ENCODE results near the gene EEF1AKMT2.

DNA sequence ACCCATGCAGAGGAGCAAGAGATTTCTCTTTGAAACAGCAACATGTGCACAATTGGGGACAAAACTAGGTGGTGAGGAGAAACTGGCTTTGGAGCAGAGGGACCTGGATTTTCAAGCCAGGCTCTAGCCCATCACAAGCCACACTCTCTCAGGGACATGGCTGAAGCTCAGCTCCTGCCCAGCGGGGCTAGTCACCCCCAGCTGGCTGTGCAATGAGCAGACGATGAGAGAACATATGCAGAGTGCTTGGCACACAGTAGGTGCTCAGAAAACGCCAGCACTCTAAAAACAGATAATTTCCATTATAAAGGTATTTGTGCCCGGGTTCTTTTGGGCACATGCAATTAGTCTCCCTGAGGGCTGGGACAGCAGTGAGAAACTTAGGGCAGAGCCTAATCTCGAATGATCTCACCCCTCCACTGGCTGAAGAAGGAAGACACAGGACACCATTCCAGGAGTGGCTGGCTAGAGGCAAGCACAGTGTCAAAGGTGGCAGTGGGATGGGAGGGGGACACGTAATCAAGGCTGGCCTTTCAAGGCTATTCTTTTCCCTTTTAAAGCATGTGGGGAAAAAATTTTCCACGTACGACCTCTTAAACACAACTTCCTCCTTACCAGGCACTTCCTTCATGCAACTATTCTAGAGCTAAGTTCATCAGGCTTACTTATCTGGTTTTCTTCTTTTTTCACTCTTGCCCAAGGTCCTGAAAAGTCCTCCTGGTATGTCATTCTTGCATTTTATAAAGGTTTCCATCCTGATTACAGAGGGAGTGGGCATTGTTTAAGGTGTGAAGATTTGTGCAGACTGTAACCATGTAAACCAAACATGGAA lies 62.6 kb downstream of the EEF1AKMT2 start:
- TF ChIP-seq, protein P1, sequence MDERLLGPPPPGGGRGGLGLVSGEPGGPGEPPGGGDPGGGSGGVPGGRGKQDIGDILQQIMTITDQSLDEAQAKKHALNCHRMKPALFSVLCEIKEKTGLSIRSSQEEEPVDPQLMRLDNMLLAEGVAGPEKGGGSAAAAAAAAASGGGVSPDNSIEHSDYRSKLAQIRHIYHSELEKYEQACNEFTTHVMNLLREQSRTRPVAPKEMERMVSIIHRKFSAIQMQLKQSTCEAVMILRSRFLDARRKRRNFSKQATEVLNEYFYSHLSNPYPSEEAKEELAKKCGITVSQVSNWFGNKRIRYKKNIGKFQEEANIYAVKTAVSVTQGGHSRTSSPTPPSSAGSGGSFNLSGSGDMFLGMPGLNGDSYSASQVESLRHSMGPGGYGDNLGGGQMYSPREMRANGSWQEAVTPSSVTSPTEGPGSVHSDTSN (CRISPR knock-in tag; IDR thresholded peaks at IDR 0.05; ENCODE audit: low read depth) = no peak
- TF ChIP-seq, protein P1 (tag; conservative IDR thresholded peaks at IDR 0.05; ENCODE audit: low read depth) = no peak
- no peak for TF ChIP-seq CHCHD3 (CRISPR knock-in tag; IDR thresholded peaks at IDR 0.05)
- TF ChIP-seq NFYB (IDR thresholded peaks at IDR 0.05; ENCODE audit: extremely low read depth, insufficient read length) = no peak
- no peak for TF ChIP-seq SIRT6 (IDR thresholded peaks at IDR 0.05; ENCODE audit: low read depth, low read length)
- TF ChIP-seq CC2D1A (IDR thresholded peaks at IDR 0.05) = no peak
- TF ChIP-seq NFE2L1 (tag; IDR thresholded peaks at IDR 0.05; ENCODE audit: borderline replicate concordance, low read depth) = no peak
- TF ChIP-seq, protein P2, sequence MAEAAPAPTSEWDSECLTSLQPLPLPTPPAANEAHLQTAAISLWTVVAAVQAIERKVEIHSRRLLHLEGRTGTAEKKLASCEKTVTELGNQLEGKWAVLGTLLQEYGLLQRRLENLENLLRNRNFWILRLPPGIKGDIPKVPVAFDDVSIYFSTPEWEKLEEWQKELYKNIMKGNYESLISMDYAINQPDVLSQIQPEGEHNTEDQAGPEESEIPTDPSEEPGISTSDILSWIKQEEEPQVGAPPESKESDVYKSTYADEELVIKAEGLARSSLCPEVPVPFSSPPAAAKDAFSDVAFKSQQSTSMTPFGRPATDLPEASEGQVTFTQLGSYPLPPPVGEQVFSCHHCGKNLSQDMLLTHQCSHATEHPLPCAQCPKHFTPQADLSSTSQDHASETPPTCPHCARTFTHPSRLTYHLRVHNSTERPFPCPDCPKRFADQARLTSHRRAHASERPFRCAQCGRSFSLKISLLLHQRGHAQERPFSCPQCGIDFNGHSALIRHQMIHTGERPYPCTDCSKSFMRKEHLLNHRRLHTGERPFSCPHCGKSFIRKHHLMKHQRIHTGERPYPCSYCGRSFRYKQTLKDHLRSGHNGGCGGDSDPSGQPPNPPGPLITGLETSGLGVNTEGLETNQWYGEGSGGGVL (CRISPR knock-in tag; IDR thresholded peaks at IDR 0.05) = no peak
- TF ChIP-seq ZC3H11A (IDR thresholded peaks at IDR 0.05; ENCODE audit: low read depth, low read length) = no peak
- TF ChIP-seq, protein P3, sequence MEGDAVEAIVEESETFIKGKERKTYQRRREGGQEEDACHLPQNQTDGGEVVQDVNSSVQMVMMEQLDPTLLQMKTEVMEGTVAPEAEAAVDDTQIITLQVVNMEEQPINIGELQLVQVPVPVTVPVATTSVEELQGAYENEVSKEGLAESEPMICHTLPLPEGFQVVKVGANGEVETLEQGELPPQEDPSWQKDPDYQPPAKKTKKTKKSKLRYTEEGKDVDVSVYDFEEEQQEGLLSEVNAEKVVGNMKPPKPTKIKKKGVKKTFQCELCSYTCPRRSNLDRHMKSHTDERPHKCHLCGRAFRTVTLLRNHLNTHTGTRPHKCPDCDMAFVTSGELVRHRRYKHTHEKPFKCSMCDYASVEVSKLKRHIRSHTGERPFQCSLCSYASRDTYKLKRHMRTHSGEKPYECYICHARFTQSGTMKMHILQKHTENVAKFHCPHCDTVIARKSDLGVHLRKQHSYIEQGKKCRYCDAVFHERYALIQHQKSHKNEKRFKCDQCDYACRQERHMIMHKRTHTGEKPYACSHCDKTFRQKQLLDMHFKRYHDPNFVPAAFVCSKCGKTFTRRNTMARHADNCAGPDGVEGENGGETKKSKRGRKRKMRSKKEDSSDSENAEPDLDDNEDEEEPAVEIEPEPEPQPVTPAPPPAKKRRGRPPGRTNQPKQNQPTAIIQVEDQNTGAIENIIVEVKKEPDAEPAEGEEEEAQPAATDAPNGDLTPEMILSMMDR (IDR thresholded peaks at IDR 0.05 in 2 of 3, conservative IDR thresholded peaks at IDR 0.05 in 1 of 3; ENCODE audit: insufficient read depth in 2 of 3, low read depth in 1 of 3, low read length in 3 of 3) = no peak
- no peak for TF ChIP-seq YY1 (IDR thresholded peaks at IDR 0.05; ENCODE audit: borderline replicate concordance in 1 of 3, control insufficient read depth in 1 of 3, extremely low read depth in 1 of 3, insufficient read depth in 3 of 3, insufficient read length in 1 of 3, insufficient replicate concordance in 2 of 3, low read depth in 1 of 3, low read length in 2 of 3)
- TF ChIP-seq, protein P4, sequence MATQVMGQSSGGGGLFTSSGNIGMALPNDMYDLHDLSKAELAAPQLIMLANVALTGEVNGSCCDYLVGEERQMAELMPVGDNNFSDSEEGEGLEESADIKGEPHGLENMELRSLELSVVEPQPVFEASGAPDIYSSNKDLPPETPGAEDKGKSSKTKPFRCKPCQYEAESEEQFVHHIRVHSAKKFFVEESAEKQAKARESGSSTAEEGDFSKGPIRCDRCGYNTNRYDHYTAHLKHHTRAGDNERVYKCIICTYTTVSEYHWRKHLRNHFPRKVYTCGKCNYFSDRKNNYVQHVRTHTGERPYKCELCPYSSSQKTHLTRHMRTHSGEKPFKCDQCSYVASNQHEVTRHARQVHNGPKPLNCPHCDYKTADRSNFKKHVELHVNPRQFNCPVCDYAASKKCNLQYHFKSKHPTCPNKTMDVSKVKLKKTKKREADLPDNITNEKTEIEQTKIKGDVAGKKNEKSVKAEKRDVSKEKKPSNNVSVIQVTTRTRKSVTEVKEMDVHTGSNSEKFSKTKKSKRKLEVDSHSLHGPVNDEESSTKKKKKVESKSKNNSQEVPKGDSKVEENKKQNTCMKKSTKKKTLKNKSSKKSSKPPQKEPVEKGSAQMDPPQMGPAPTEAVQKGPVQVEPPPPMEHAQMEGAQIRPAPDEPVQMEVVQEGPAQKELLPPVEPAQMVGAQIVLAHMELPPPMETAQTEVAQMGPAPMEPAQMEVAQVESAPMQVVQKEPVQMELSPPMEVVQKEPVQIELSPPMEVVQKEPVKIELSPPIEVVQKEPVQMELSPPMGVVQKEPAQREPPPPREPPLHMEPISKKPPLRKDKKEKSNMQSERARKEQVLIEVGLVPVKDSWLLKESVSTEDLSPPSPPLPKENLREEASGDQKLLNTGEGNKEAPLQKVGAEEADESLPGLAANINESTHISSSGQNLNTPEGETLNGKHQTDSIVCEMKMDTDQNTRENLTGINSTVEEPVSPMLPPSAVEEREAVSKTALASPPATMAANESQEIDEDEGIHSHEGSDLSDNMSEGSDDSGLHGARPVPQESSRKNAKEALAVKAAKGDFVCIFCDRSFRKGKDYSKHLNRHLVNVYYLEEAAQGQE (IDR thresholded peaks at IDR 0.05; ENCODE audit: borderline replicate concordance) = no peak
- TF ChIP-seq, protein P4 (CRISPR knock-in tag; IDR thresholded peaks at IDR 0.05; ENCODE audit: low read depth) = no peak
- TF ChIP-seq MIER1 (IDR thresholded peaks at IDR 0.05; ENCODE audit: low read depth) = no peak
- TF ChIP-seq NR2C2 (CRISPR knock-in tag; IDR thresholded peaks at IDR 0.05) = no peak
- TF ChIP-seq NR2C2 (tag; IDR thresholded peaks at IDR 0.05) = no peak
- no peak for TF ChIP-seq FOXJ3 (CRISPR knock-in tag; IDR thresholded peaks at IDR 0.05)
